Activated naive CD8-positive, alpha-beta T cell treated with anti-CD3 and anti-CD28 coated beads, Interleukin-2, amount 10 ng/mL, durations not matched to agents 7 days and 5 days (primary cell): Measurements from ENCODE around the gene FOSL2. TPM values are rescaled to one million over a fixed set of nuclear protein-coding genes. Genes with fewer than 3 reads are reported as not detected.
A peak's percentile ranks its signal among the peaks of the same experiment; 100 is the strongest.

ENCODE experiments used
- ATAC-seq: fragments of 150-1000 bp; cut with Tn5 transposase; one replicate; pipeline ENCODE4 v1.10.0; 2021; ENCODE audit warnings: low read depth, moderate library complexity
- POLR2A ChIA-PET: fragments of 350-600 bp; sonication (Branson Sonifier 250); formaldehyde crosslinking; loops from one replicate; lab custom pipeline; 2021; ENCODE audit warnings: antibody characterized with exemption; lab: Charles Lee
- DNase-seq: peaks from one replicate; pipeline ENCODE4 v3.0.0; 2021
- H3K27ac Mint-ChIP-seq: one replicate; pipeline ENCODE4 v1.8.0; 2022; ENCODE audit warnings: mild to moderate bottlenecking, mixed read lengths
- H3K27me3 Mint-ChIP-seq: one replicate; pipeline ENCODE4 v1.8.0; 2022; ENCODE audit warnings: mild to moderate bottlenecking, moderate library complexity, mixed read lengths
- H3K36me3 Mint-ChIP-seq: one replicate; pipeline ENCODE4 v1.8.0; 2021; ENCODE audit warnings: mild to moderate bottlenecking, mixed read lengths
- H3K4me1 Mint-ChIP-seq: one replicate; pipeline ENCODE4 v1.8.0; 2021; ENCODE audit warnings: mixed read lengths
- H3K4me3 Mint-ChIP-seq: one replicate; pipeline ENCODE4 v1.8.0; 2022; ENCODE audit warnings: mild to moderate bottlenecking, moderate library complexity, mixed read lengths
- H3K9me3 Mint-ChIP-seq: one replicate; pipeline ENCODE4 v1.8.0; 2021; ENCODE audit warnings: mixed read lengths
- total RNA-seq, 2 experiments: library from RNA; stranded (reverse); gene quantifications; one replicate each; pipeline ENCODE4 v1.2.3, GENCODE V29; 2021

Gene FOSL2
- total RNA-seq, 2 experiments from 2014 or later, result 24.9 to 30.1 TPM

GRCh38 chr2:28415010-28415409 lies 22.4 kb downstream of the FOSL2 start:
- ATAC-seq, result no peak
- peaks cover 39% of the 10 kb centered on the region for H3K36me3 Mint-ChIP-seq
- DNase-seq, result no peak
- no peak overlapping the region for H3K27ac Mint-ChIP-seq
- POLR2A ChIA-PET, result interaction anchor here (0.6 kb wide), 1 partner anchor 13 kb away, joined by 3 read pairs; no protein-coding TSS in a partner anchor
- H3K27me3 Mint-ChIP-seq, result no peaks in the 10 kb centered on the region
- H3K4me1 Mint-ChIP-seq, result peaks cover 35% of the 10 kb centered on the region
- H3K4me3 Mint-ChIP-seq, result no peak overlapping the region
- no peaks in the 10 kb centered on the region for H3K9me3 Mint-ChIP-seq

- Mint-ChIP-seq H3K4me1 (peaks cover 33% of the 10 kb centered on the region), H3K27ac (no peak overlapping the region), H3K36me3 (peaks cover 36% of the 10 kb centered on the region), H3K4me3 (no peak overlapping the region), H3K9me3 (no peaks in the 10 kb centered on the region), H3K27me3 (no peaks in the 10 kb centered on the region)
- ATAC-seq (no peak), DNase-seq (no peak)
- POLR2A ChIA-PET, result no interaction called here
Measured at GRCh38 chr2:28415715-28416114, 23.1 kb downstream of the FOSL2 start.

- DNase-seq (no peak), ATAC-seq (no peak)
- Mint-ChIP-seq H3K27ac (no peak overlapping the region), H3K4me1 (peaks cover 36% of the 10 kb centered on the region), H3K27me3 (no peaks in the 10 kb centered on the region), H3K9me3 (no peaks in the 10 kb centered on the region), H3K36me3 (peaks cover 24% of the 10 kb centered on the region), H3K4me3 (no peak overlapping the region)
- POLR2A ChIA-PET, result no interaction called here
Measured at GRCh38 chr2:28419003-28419402, 26.3 kb downstream of the FOSL2 start.

- ATAC-seq (no peak), DNase-seq (no peak)
- Mint-ChIP-seq H3K36me3 (peaks cover 24% of the 10 kb centered on the region), H3K4me3 (no peak overlapping the region), H3K27me3 (no peaks in the 10 kb centered on the region), H3K27ac (no peak overlapping the region), H3K4me1 (peaks cover 42% of the 10 kb centered on the region), H3K9me3 (no peaks in the 10 kb centered on the region)
- POLR2A ChIA-PET, result no interaction called here
Measured at GRCh38 chr2:28419443-28420270, 27.0 kb downstream of the FOSL2 start.

- ATAC-seq, result no peak
- DNase-seq, result no peak
- H3K36me3 Mint-ChIP-seq, result peaks cover 20% of the 10 kb centered on the region
- H3K4me1 Mint-ChIP-seq, result peaks cover 47% of the 10 kb centered on the region
- no peaks in the 10 kb centered on the region for H3K9me3 Mint-ChIP-seq
- no peak overlapping the region for H3K4me3 Mint-ChIP-seq
- POLR2A ChIA-PET, result no interaction called here
- peak overlapping the region; percentile 40 for H3K27ac Mint-ChIP-seq
- H3K27me3 Mint-ChIP-seq, result no peaks in the 10 kb centered on the region
Measured at GRCh38 chr2:28420722-28421121, 28.1 kb downstream of the FOSL2 start.

GRCh38 chr2:28422908-28423741 lies 30.5 kb downstream of the FOSL2 start:
- Mint-ChIP-seq H3K36me3 (peaks cover 14% of the 10 kb centered on the region), H3K4me3 (peak overlapping the region; percentile 78), H3K27ac (peak overlapping the region; percentile 96), H3K9me3 (no peaks in the 10 kb centered on the region), H3K4me1 (peaks cover 52% of the 10 kb centered on the region), H3K27me3 (no peaks in the 10 kb centered on the region)
- POLR2A ChIA-PET, result interaction anchor here (0.6 to 2.5 kb wide), 8 partner anchors 9 to 1101 kb away, joined by 3 to 17 read pairs (median 6); partner anchors contain the start of gene FOSL2
- ATAC-seq, result no peak
- no peak for DNase-seq

- DNase-seq (no peak), ATAC-seq (peak; percentile 86)
- no peaks in the 10 kb centered on the region for H3K9me3 Mint-ChIP-seq
- H3K4me1 Mint-ChIP-seq, result peaks cover 52% of the 10 kb centered on the region
- POLR2A ChIA-PET, result interaction anchor here (0.6 to 2.5 kb wide), 11 partner anchors 10 to 1102 kb away, joined by 3 to 17 read pairs (median 6); partner anchors contain the start of gene FOSL2
- peak overlapping the region; percentile 78 for H3K4me3 Mint-ChIP-seq
- H3K27me3 Mint-ChIP-seq, result no peaks in the 10 kb centered on the region
- peak overlapping the region; percentile 96 for H3K27ac Mint-ChIP-seq
- peaks cover 14% of the 10 kb centered on the region for H3K36me3 Mint-ChIP-seq
Measured at GRCh38 chr2:28423856-28424605, 31.4 kb downstream of the FOSL2 start.

- peaks cover 53% of the 10 kb centered on the region for H3K4me1 Mint-ChIP-seq
- peak overlapping the region; percentile 78 for H3K4me3 Mint-ChIP-seq
- no peak for DNase-seq
- no peaks in the 10 kb centered on the region for H3K27me3 Mint-ChIP-seq
- H3K36me3 Mint-ChIP-seq, result peaks cover 10% of the 10 kb centered on the region
- peak; percentile 38 for ATAC-seq
- H3K27ac Mint-ChIP-seq, result peak overlapping the region; percentile 96
- POLR2A ChIA-PET, result interaction anchor here (0.6 to 2.5 kb wide), 7 partner anchors 10 to 535 kb away, joined by 3 to 17 read pairs (median 4); partner anchors contain the start of genes FOSL2 and RBKS
- H3K9me3 Mint-ChIP-seq, result no peaks in the 10 kb centered on the region
Measured at GRCh38 chr2:28424799-28425463, 32.3 kb downstream of the FOSL2 start.

- POLR2A ChIA-PET, result interaction anchor here (1.1 to 2.5 kb wide), 4 partner anchors 10 to 35 kb away, joined by 3 to 17 read pairs (median 4); partner anchors contain the start of gene FOSL2
- H3K4me1 Mint-ChIP-seq, result peaks cover 58% of the 10 kb centered on the region
- ATAC-seq (no peak), DNase-seq (no peak)
- H3K36me3 Mint-ChIP-seq, result peaks cover 9% of the 10 kb centered on the region
- no peaks in the 10 kb centered on the region for H3K27me3 Mint-ChIP-seq
- no peaks in the 10 kb centered on the region for H3K9me3 Mint-ChIP-seq
- H3K4me3 Mint-ChIP-seq, result no peak overlapping the region
- H3K27ac Mint-ChIP-seq, result no peak overlapping the region
Measured at GRCh38 chr2:28425464-28425835, 32.8 kb downstream of the FOSL2 start.

- POLR2A ChIA-PET, result interaction anchor here (0.6 kb wide), 1 partner anchor 13 kb away, joined by 3 read pairs; no protein-coding TSS in a partner anchor
Measured at GRCh38 chr2:28427741-28428415, 35.2 kb downstream of the FOSL2 start.

GRCh38 chr2:28428486-28428885 lies 35.8 kb downstream of the FOSL2 start:
- ATAC-seq (no peak), DNase-seq (no peak)
- H3K27me3 Mint-ChIP-seq, result no peaks in the 10 kb centered on the region
- H3K36me3 Mint-ChIP-seq, result peaks cover 9% of the 10 kb centered on the region
- POLR2A ChIA-PET, result interaction anchor here (0.6 kb wide), 1 partner anchor 14 kb away, joined by 3 read pairs; no protein-coding TSS in a partner anchor
- H3K4me3 Mint-ChIP-seq, result no peak overlapping the region
- H3K9me3 Mint-ChIP-seq, result peaks cover 3% of the 10 kb centered on the region
- H3K27ac Mint-ChIP-seq, result no peak overlapping the region
- peaks cover 68% of the 10 kb centered on the region for H3K4me1 Mint-ChIP-seq

More at GRCh38 chr2:28427741-28428415, 35.2 kb downstream of the FOSL2 start:
- Mint-ChIP-seq H3K27ac (no peak overlapping the region), H3K27me3 (no peaks in the 10 kb centered on the region), H3K4me1 (peaks cover 68% of the 10 kb centered on the region), H3K36me3 (peaks cover 5% of the 10 kb centered on the region), H3K4me3 (no peak overlapping the region), H3K9me3 (peaks cover 2% of the 10 kb centered on the region)
- no peak for DNase-seq
- no peak for ATAC-seq
